Liver (tissue), 3 donors: ENCODE data around the gene SHBG.
"Not testable (repeated sequence)": the region's sequence is repeated elsewhere in the genome, so short reads cannot be mapped to it uniquely, and the experiment has no call there.

ENCODE experiments used
- ATF3 ChIP-seq: IDR thresholded peaks from 2 replicates; pipeline ENCODE4 v1.6.1; 2016; ENCODE audit warnings: antibody characterized with exemption
- CTCF ChIP-seq: fragments of 150-350 bp; IDR thresholded peaks from 2 replicates; pipeline ENCODE4 v1.5.1; 2017; ENCODE audit warnings: improper control_type of control experiment, low read depth, low read length; ENCODE audit not compliant: missing input control
- FOXA1 ChIP-seq: IDR thresholded peaks from 2 replicates; pipeline ENCODE4 v1.6.1; 2016; ENCODE audit warnings: antibody characterized with exemption
- JUND ChIP-seq, 2 donors: IDR thresholded peaks; 2 replicates each; pipeline ENCODE4 v1.6.1; 2016; ENCODE audit warnings: antibody characterized with exemption in 2 of 2
- MAX ChIP-seq: IDR thresholded peaks from 2 replicates; pipeline ENCODE4 v1.6.1; 2016; ENCODE audit warnings: antibody characterized with exemption
- NR2F2 ChIP-seq: IDR thresholded peaks from 2 replicates; pipeline ENCODE4 v1.6.1; 2016; ENCODE audit warnings: antibody characterized with exemption
- RAD21 ChIP-seq, 2 donors: IDR thresholded peaks; 2 replicates each; pipeline ENCODE4 v1.6.1; 2016; ENCODE audit warnings: antibody characterized with exemption in 2 of 2, mild to moderate bottlenecking in 2 of 2
- REST ChIP-seq: IDR thresholded peaks from 2 replicates; pipeline ENCODE4 v1.6.1; 2016; ENCODE audit warnings: antibody characterized with exemption, mild to moderate bottlenecking
- YY1 ChIP-seq: IDR thresholded peaks from 2 replicates; pipeline ENCODE4 v1.6.1; 2016; ENCODE audit warnings: antibody characterized with exemption, mild to moderate bottlenecking
- donor health status: healthy.
- donor health status: healthy.

- not testable (repeated sequence) for TF ChIP-seq CTCF; RAD21 (IDR thresholded peaks at IDR 0.05); MAX; JUND (IDR thresholded peaks at IDR 0.05); ATF3; YY1; FOXA1; NR2F2; REST
Observed at GRCh38 chr17:7597561-7597960, 32.4 kb upstream of the SHBG start.
